Liver (tissue), 9 donors: ENCODE data around the gene LAMC3. TPM values are rescaled to one million over a fixed set of nuclear protein-coding genes. Genes with fewer than 3 reads are reported as not detected.

Source experiments
- DNase-seq: peaks from one replicate; pipeline ENCODE4 v3.0.0-alpha.2; 2017; ENCODE audit warnings: low spot score
- H3K27ac ChIP-seq, 2 donors: one replicate each; pipeline ENCODE4 v1.7.0; 2013; ENCODE audit warnings: inconsistent platforms in 2 of 2, low read length in 2 of 2, control low read depth in 1 of 2, low read depth in 1 of 2, mild to moderate bottlenecking in 1 of 2
- H3K27me3 ChIP-seq, 4 donors: one replicate each; pipeline versions ENCODE4 v1.6.1 to v1.7.0; 2013; ENCODE audit warnings: low read length in 3 of 4, inconsistent platforms in 1 of 4, mild to moderate bottlenecking in 1 of 4, moderate library complexity in 1 of 4; ENCODE audit not compliant: control insufficient read depth in 4 of 4, insufficient read depth in 4 of 4
- H3K36me3 ChIP-seq, 4 donors: one replicate each; pipeline versions ENCODE4 v1.6.1 to v1.7.0; 2013; ENCODE audit warnings: low read length in 3 of 4, mild to moderate bottlenecking in 3 of 4, low read depth in 1 of 4, moderate library complexity in 1 of 4; ENCODE audit not compliant: control insufficient read depth in 4 of 4, insufficient read depth in 3 of 4
- H3K4me1 ChIP-seq, 4 donors: one replicate each; pipeline versions ENCODE4 v1.6.1 to v1.7.0; 2013; ENCODE audit warnings: low read length in 3 of 4, mild to moderate bottlenecking in 3 of 4, moderate library complexity in 1 of 4; ENCODE audit not compliant: control insufficient read depth in 4 of 4, insufficient read depth in 4 of 4
- H3K4me3 ChIP-seq, 3 donors: one replicate each; pipeline versions ENCODE4 v1.6.1 to v1.7.0; 2013; ENCODE audit warnings: low read length in 3 of 3, control low read depth in 1 of 3, low read depth in 1 of 3, mild to moderate bottlenecking in 1 of 3
- H3K9ac ChIP-seq, 2 donors: one replicate each; pipeline ENCODE4 v1.7.0; 2013; ENCODE audit warnings: low read length in 2 of 2, mild to moderate bottlenecking in 2 of 2, moderate library complexity in 2 of 2, control low read depth in 1 of 2, low read depth in 1 of 2
- H3K9me3 ChIP-seq, 4 donors: one replicate each; pipeline versions ENCODE4 v1.6.1 to v1.7.0; 2013; ENCODE audit warnings: low read length in 3 of 4; ENCODE audit not compliant: control insufficient read depth in 4 of 4
- CTCF ChIP-seq: fragments of 150-350 bp; IDR thresholded peaks from 2 replicates; pipeline ENCODE4 v1.5.1; 2017; ENCODE audit warnings: improper control_type of control experiment, low read depth, low read length; ENCODE audit not compliant: missing input control
- EGR1 ChIP-seq, 2 donors: IDR thresholded peaks; 2 replicates each; pipeline ENCODE4 v1.6.1; 2016 to 2018; ENCODE audit warnings: antibody characterized with exemption in 2 of 2, low read depth in 2 of 2
- FOXA1 ChIP-seq: IDR thresholded peaks from 2 replicates; pipeline ENCODE4 v1.6.1; 2016; ENCODE audit warnings: antibody characterized with exemption
- FOXA2 ChIP-seq: IDR thresholded peaks from 2 replicates; pipeline ENCODE4 v1.6.1; 2016; ENCODE audit warnings: antibody characterized with exemption
- GABPA ChIP-seq, 2 donors: IDR thresholded peaks in 1 of 2; conservative IDR thresholded peaks in 1 of 2; 2 replicates each; pipeline ENCODE4 v1.6.1; 2016; ENCODE audit warnings: antibody characterized with exemption in 2 of 2, mild to moderate bottlenecking in 1 of 2, moderate library complexity in 1 of 2
- HNF4A ChIP-seq, 2 donors: conservative IDR thresholded peaks; 2 replicates each; pipeline ENCODE4 v1.6.1; 2016; ENCODE audit warnings: antibody characterized with exemption in 2 of 2, mild to moderate bottlenecking in 2 of 2
- HNF4G ChIP-seq: IDR thresholded peaks from 2 replicates; pipeline ENCODE4 v1.6.1; 2016; ENCODE audit warnings: antibody characterized with exemption
- JUND ChIP-seq, 2 donors: IDR thresholded peaks; 2 replicates each; pipeline ENCODE4 v1.6.1; 2016; ENCODE audit warnings: antibody characterized with exemption in 2 of 2
- NR2F2 ChIP-seq: IDR thresholded peaks from 2 replicates; pipeline ENCODE4 v1.6.1; 2016; ENCODE audit warnings: antibody characterized with exemption
- RAD21 ChIP-seq, 2 donors: IDR thresholded peaks; 2 replicates each; pipeline ENCODE4 v1.6.1; 2016; ENCODE audit warnings: antibody characterized with exemption in 2 of 2, mild to moderate bottlenecking in 2 of 2
- REST ChIP-seq: IDR thresholded peaks from 2 replicates; pipeline ENCODE4 v1.6.1; 2016; ENCODE audit warnings: antibody characterized with exemption, mild to moderate bottlenecking
- RXRA ChIP-seq, 2 donors: IDR thresholded peaks; 2 replicates each; pipeline ENCODE4 v1.6.1; 2017 to 2018; ENCODE audit warnings: antibody characterized with exemption in 2 of 2, mild to moderate bottlenecking in 1 of 2
- SP1 ChIP-seq: IDR thresholded peaks from 2 replicates; pipeline ENCODE4 v1.6.1; 2018; ENCODE audit warnings: antibody characterized with exemption, mild to moderate bottlenecking
- TAF1 ChIP-seq: conservative IDR thresholded peaks from 2 replicates; pipeline ENCODE4 v1.6.1; 2016; ENCODE audit warnings: antibody characterized with exemption, mild to moderate bottlenecking
- ZBTB33 ChIP-seq: IDR thresholded peaks from 2 replicates; pipeline ENCODE4 v1.6.1; 2016; ENCODE audit warnings: antibody characterized with exemption
- WGBS: extraction: QIAGEN DNeasy Blood & Tissue Kit; methylation state at CpG from one replicate; pipeline ENCODE4 v1.1.7; 2013; 5-methylcytosine and 5-hydroxymethylcytosine counted together
- polyA plus RNA-seq, 2 donors: library from polyadenylated mRNA; stranded (reverse) in 1 of 2; unstranded in 1 of 2; fragments of 200-250 nt in 1 of 2; fragments of >200 nt in 1 of 2; fragmentation: Nextera tagmentation in 1 of 2; extraction: Ambion mirVana in 1 of 2; gene quantifications; one replicate each; pipeline versions ENCODE4 v1.2.1 to v1.2.3, GENCODE V29; 2013 to 2015
- total RNA-seq, 2 donors: library from RNA; depleted of rRNA; stranded (reverse); fragments of >200 nt; gene quantifications; one replicate each; pipeline ENCODE4 v1.2.3, GENCODE V29; 2014
- TF ChIP-seq, protein P1 (sequence below): IDR thresholded peaks from 2 replicates; pipeline ENCODE4 v1.6.1; 2016; ENCODE audit warnings: antibody characterized with exemption
- donor health status: healthy.
- donor health status: healthy.
- donor health status: healthy.
- donor health status: healthy.
- donor health status: healthy.

LAMC3 gene
- total and polyA plus RNA-seq, 4 donors = 1.4 to 5.9 (median 2.9) TPM

DNA sequence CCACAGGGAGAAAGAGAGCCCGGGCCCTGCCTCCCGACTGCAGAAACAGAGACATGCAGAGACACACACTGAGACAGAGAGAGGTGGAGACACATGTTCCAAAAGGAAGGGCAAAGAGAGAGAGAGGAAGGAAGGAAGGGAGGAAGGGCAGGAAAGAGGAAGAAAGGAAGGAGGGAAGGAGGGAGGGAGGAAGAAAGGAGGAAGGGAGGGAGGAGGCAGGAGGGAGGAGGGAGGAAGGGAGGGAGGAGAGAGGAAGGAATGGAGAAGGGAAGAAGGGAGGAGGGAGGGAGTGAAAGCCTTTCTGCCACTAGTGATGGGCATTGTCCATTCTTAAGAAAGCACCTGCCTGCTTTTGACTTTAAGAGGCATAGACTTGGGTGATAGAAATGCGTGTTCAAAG lies 38.1 kb upstream of the LAMC3 start:
- DNase-seq = no peak
- 82% methylated on average over 3 of the region's 3 CpGs for WGBS
- Histone ChIP-seq H3K4me1 (no peaks in the 10 kb centered on the region), H3K27ac (no peak overlapping the region), H3K9ac (no peak overlapping the region), H3K36me3 (no peaks in the 10 kb centered on the region), H3K9me3 (no peaks in the 10 kb centered on the region), H3K4me3 (no peak overlapping the region), H3K27me3 (peaks cover 0 to 9% (median 0%) of the 10 kb centered on the region in 4 donors)
- no peak for TF ChIP-seq FOXA1
- no peak for TF ChIP-seq GABPA (IDR thresholded peaks at IDR 0.05 in 1 of 2, conservative IDR thresholded peaks at IDR 0.05 in 1 of 2)

- WGBS = 71% methylated on average over 12 of the region's 12 CpGs
- DNase-seq = no peak
These were observed 37.6 kb upstream of the LAMC3 start for GRCh38 chr9:130971294-130971849.

More at GRCh38 chr9:130971294-130971849, 37.6 kb upstream of the LAMC3 start:
- H3K27ac ChIP-seq = no peak overlapping the region
- H3K4me1 ChIP-seq = no peaks in the 10 kb centered on the region
- TF ChIP-seq CTCF (no peak), RXRA (IDR thresholded peaks at IDR 0.05) (no peak), TAF1 (no peak), HNF4G (no peak), FOXA1 (no peak), REST (no peak), ZBTB33 (no peak), HNF4A (conservative IDR thresholded peaks at IDR 0.05) (no peak), EGR1 (IDR thresholded peaks at IDR 0.05; ENCODE audit: low read depth in 2 of 2) (no peak), FOXA2 (no peak), NR2F2 (no peak), SP1 (no peak), JUND (IDR thresholded peaks at IDR 0.05) (no peak), RAD21 (IDR thresholded peaks at IDR 0.05) (no peak)
- TF ChIP-seq, protein P1, sequence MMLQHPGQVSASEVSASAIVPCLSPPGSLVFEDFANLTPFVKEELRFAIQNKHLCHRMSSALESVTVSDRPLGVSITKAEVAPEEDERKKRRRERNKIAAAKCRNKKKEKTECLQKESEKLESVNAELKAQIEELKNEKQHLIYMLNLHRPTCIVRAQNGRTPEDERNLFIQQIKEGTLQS = no peak
- no peak overlapping the region for H3K4me3 ChIP-seq
- no peaks in the 10 kb centered on the region for H3K9me3 ChIP-seq
- peaks cover 0 to 9% (median 0%) of the 10 kb centered on the region in 4 donors for H3K27me3 ChIP-seq
- H3K36me3 ChIP-seq = no peaks in the 10 kb centered on the region
- no peak overlapping the region for H3K9ac ChIP-seq
